B cell (primary cell): ENCODE measurements around the gene GSC2. TPM values are rescaled to one million over a fixed set of nuclear protein-coding genes. Genes with fewer than 3 reads are reported as not detected.

ENCODE experiments used
- ATAC-seq: fragments of 200-7000 bp; cut with Tn5 transposase; one replicate; pipeline ENCODE4 v1.10.0; 2021; ENCODE audit warnings: low read depth, mild to moderate bottlenecking, moderate number of reproducible peaks, moderate library complexity
- CTCF ChIA-PET: fragments of 350-600 bp; sonication (Branson Sonifier 250); formaldehyde crosslinking; loops from one replicate; lab custom pipeline; 2021; ENCODE audit warnings: antibody characterized with exemption, inconsistent platforms; lab: Charles Lee
- POLR2A ChIA-PET: fragments of 350-600 bp; sonication (Branson Sonifier 250); formaldehyde crosslinking; loops from one replicate; lab custom pipeline; 2021; ENCODE audit warnings: antibody characterized with exemption; lab: Charles Lee
- DNase-seq: peaks from one replicate; pipeline ENCODE4 v3.0.0; 2013
- H2AFZ ChIP-seq: 2 replicates; pipeline ENCODE4 v1.6.1; 2012; ENCODE audit warnings: mild to moderate bottlenecking, low read depth, low read length; ENCODE audit not compliant: insufficient read depth, poor library complexity, severe bottlenecking
- H3K27ac ChIP-seq, 2 donors: 1 replicate in 1 of 2; 2 replicates in 1 of 2; pipeline ENCODE4 v1.5.1; 2012 to 2013; ENCODE audit warnings: low read length in 2 of 2, mild to moderate bottlenecking in 2 of 2, moderate library complexity in 1 of 2
- H3K27me3 ChIP-seq, 4 experiments: fragments of 200-600 bp in 1 of 4; sonication (generic) in 1 of 4; replicated peaks in 1 of 4; 1 replicate in 2 of 4; 2 replicates in 2 of 4; pipeline versions ENCODE4 v1.6.1 to v1.7.0; 2013 to 2016; ENCODE audit warnings: low read length in 3 of 4, mild to moderate bottlenecking in 2 of 4, mixed read lengths in 1 of 4, moderate library complexity in 1 of 4; ENCODE audit not compliant: insufficient read depth in 4 of 4, control insufficient read depth in 3 of 4; ENCODE audit errors: control extremely low read depth in 1 of 4
- H3K36me3 ChIP-seq, 2 experiments: replicated peaks in 1 of 2; 1 replicate in 1 of 2; 2 replicates in 1 of 2; pipeline versions ENCODE4 v1.6.1 to v1.7.1; 2013; ENCODE audit warnings: low read length in 1 of 2; ENCODE audit not compliant: insufficient read depth in 2 of 2, control insufficient read depth in 1 of 2; ENCODE audit errors: control extremely low read depth in 1 of 2, extremely low read depth in 1 of 2
- H3K4me1 ChIP-seq, 2 donors: fragments of 200-600 bp in 1 of 2; sonication (generic) in 1 of 2; 1 replicate in 1 of 2; 2 replicates in 1 of 2; pipeline versions ENCODE4 v1.5.1 to v1.6.1; 2013 to 2017; ENCODE audit warnings: low read length in 2 of 2; ENCODE audit not compliant: control insufficient read depth in 2 of 2, insufficient read depth in 2 of 2
- H3K4me2 ChIP-seq: replicated peaks from 2 replicates; pipeline ENCODE3; 2012; ENCODE audit warnings: mild to moderate bottlenecking, low read depth, low read length; ENCODE audit not compliant: poor library complexity, severe bottlenecking
- H3K4me3 ChIP-seq, 5 experiments: fragments of 200-600 bp in 1 of 5; sonication (generic) in 1 of 5; 1 replicate in 3 of 5; 2 replicates in 2 of 5; pipeline versions ENCODE4 v1.5.1 to v1.7.0; 2011 to 2016; ENCODE audit warnings: low read length in 4 of 5, mild to moderate bottlenecking in 4 of 5, low read depth in 2 of 5, control low read depth in 1 of 5, moderate library complexity in 1 of 5; ENCODE audit not compliant: insufficient read depth in 1 of 5; ENCODE audit errors: control extremely low read depth in 1 of 5, extremely low read depth in 1 of 5
- H3K79me2 ChIP-seq: fragments of 200-600 bp; sonication (generic); one replicate; pipeline ENCODE4 v1.6.0; 2016; ENCODE audit warnings: low read length; ENCODE audit not compliant: control insufficient read depth, insufficient read depth
- H3K9ac ChIP-seq: fragments of 200-600 bp; sonication (generic); 2 replicates; pipeline ENCODE4 v1.6.1; 2017; ENCODE audit warnings: mild to moderate bottlenecking, low read length, moderate library complexity
- H3K9me3 ChIP-seq, 3 donors: one replicate each; pipeline versions ENCODE4 v1.6.1 to v1.7.1; 2013; ENCODE audit warnings: low read length in 2 of 3; ENCODE audit not compliant: control insufficient read depth in 2 of 3, insufficient read depth in 1 of 3; ENCODE audit errors: control extremely low read depth in 1 of 3
- H4K20me1 ChIP-seq: 2 replicates; pipeline ENCODE4 v1.6.0; 2012; ENCODE audit warnings: mild to moderate bottlenecking, low read length; ENCODE audit not compliant: insufficient read depth, control insufficient read depth, poor library complexity, severe bottlenecking
- H3K27ac Mint-ChIP-seq: one replicate; pipeline ENCODE4 v1.8.0; 2021; ENCODE audit warnings: mixed read lengths
- H3K27me3 Mint-ChIP-seq: one replicate; pipeline ENCODE4 v1.8.0; 2021; ENCODE audit warnings: mixed read lengths
- H3K4me1 Mint-ChIP-seq: one replicate; pipeline ENCODE4 v1.8.0; 2021; ENCODE audit warnings: mixed read lengths
- H3K4me3 Mint-ChIP-seq: one replicate; pipeline ENCODE4 v1.8.0; 2021; ENCODE audit warnings: mixed read lengths
- H3K9me3 Mint-ChIP-seq: one replicate; pipeline ENCODE4 v1.8.0; 2022; ENCODE audit warnings: mixed read lengths; ENCODE audit not compliant: insufficient read depth
- CTCF ChIP-seq: fragments of 200-600 bp; IDR thresholded peaks from one replicate; pipeline ENCODE4 v1.8.0; 2022; ENCODE audit warnings: antibody characterized with exemption, mild to moderate bottlenecking
- whole genome bisulfite sequencing: methylation state at CpG from one replicate; pipeline ENCODE4 v1.1.5; 2013; ENCODE audit warnings: missing lambda C conversion rate; ENCODE audit not compliant: insufficient coverage; 5-methylcytosine and 5-hydroxymethylcytosine counted together
- intact Hi-C: fragments of 100-400 bp; cut with micrococcal nuclease; formaldehyde crosslinking; loops from one replicate; pipeline ENCODE4 v1.10.0; 2022
- polyA plus RNA-seq: library from polyadenylated mRNA; depleted of rRNA; stranded (reverse); fragments of >200 nt; gene quantifications from 2 replicates; pipeline ENCODE4 v1.2.3, GENCODE V29; 2012
- total RNA-seq, 2 donors: library from RNA; stranded (reverse); fragments of 120-200 nt in 1 of 2; gene quantifications; 1 replicate in 1 of 2; 2 replicates in 1 of 2; pipeline versions ENCODE4 v1.2.3 to v1.2.4, GENCODE V29; 2013 to 2022

The GSC2 gene
- total and polyA plus RNA-seq, 2 donors (not counting 1 experiment from before 2014, with no cell fraction given) = not detected

DNA sequence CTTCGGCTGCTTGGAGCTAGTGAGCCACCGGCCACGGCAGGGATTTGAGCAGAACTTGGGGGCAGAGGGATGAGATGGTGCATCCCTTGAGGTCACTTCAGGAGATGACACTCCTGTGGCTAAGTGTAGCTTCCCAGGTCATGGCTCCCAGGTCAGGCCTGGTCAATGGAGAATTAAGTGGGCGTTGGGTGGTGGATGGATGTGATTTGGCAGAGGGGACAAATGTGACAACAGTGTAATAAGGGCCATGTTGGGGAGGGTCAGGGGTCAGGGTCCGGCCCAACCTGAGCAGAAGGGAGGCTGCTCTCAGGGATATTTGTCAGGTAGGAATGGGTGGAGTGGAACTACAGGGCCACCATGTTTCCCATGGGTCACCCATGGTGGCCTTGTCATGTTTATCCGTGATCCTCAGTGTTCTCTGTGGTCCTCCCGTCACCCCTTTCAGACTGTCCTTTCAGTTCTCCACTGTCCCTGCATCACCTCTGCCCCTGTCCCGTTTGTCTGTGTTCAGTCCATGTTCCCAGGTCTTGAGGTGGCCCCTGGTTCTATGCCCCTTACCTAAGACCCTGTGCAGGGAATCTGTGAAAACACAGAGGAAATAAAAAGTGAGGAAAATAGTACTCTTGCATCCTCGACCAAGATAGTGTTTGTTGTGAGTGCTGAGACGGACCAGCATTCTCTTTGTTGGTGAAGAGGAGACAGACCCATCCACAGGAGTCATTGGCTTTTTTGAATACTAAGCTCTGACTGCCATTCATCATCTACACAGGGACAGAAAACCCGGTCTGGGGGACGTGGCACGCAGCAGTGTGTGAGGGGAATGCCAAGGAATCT is 22.3 kb upstream of the GSC2 start:
- no peak for DNase-seq
- peak overlapping the region; percentile 100 for H2AFZ ChIP-seq
- POLR2A ChIA-PET = interaction anchor here (1.2 kb wide), 1 partner anchor 28 kb away, joined by 3 read pairs; the partner anchor contains the start of gene ESS2

More for the DNA sequence above, 22.3 kb upstream of the GSC2 start:
- Mint-ChIP-seq H3K4me1 (peaks cover 72% of the 10 kb centered on the region), H3K27ac (peak overlapping the region; percentile 90), H3K27me3 (peaks cover 18% of the 10 kb centered on the region), H3K4me3 (peak overlapping the region; percentile 96), H3K9me3 (no peaks in the 10 kb centered on the region)
- CTCF ChIA-PET = interaction anchor here (2.4 kb wide), 1 partner anchor 28 kb away, joined by 13 read pairs; the partner anchor contains the start of gene ESS2
- H3K9me3 ChIP-seq = peaks cover 0 to 4% (median 0%) of the 10 kb centered on the region in 3 donors
- peaks cover 0 to 34% (median 25%) of the 10 kb centered on the region in 4 experiments for H3K27me3 ChIP-seq
- peak overlapping the region; percentile 95 for H3K9ac ChIP-seq
- H3K27ac ChIP-seq = peak overlapping the region; percentile 57 to 89
- peak overlapping the region; percentile 53 to 94 (median 86) for H3K4me3 ChIP-seq
- H3K79me2 ChIP-seq = peaks cover 48% of the 10 kb centered on the region
- TF ChIP-seq CTCF = no peak
- WGBS = 26% methylated on average over 7 of the region's 13 CpGs
- ATAC-seq = no peak
- intact Hi-C loops = no loop called here
- peaks cover 65 to 73% of the 10 kb centered on the region in 2 donors for H3K4me1 ChIP-seq
- peak overlapping the region; percentile 99 for H3K4me2 ChIP-seq
- peaks cover 34% of the 10 kb centered on the region for H4K20me1 ChIP-seq
- peaks cover 0 to 4% of the 10 kb centered on the region in 2 experiments for H3K36me3 ChIP-seq
